SIG-M5 (cell line): ENCODE data around the gene CHMP5.

Experiments used
- DNase-seq: peaks from one replicate; lab custom pipeline; 2025; lab: John Stamatoyannopoulos, UW

Gene CHMP5

DNA sequence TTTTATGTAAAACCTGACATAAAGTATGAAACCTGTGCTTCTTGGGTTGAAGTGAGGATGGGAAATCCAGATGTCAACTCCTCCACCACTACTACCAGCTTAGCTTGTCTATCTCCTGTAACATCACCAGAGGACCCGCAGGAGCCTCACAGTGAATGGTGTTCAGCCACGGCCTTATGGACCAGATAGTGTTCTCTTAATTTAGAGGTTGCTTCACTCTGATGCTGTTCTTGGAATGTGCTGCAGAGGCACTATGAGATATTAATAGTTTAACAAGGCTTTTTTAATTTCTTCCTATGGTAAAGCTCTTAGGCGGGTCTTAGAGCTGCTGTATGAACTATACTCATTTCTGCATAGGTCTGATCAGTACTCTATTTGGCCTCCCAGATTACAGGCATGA is 53.4 kb downstream of the CHMP5 start:
- DNase-seq = no peak

DNA sequence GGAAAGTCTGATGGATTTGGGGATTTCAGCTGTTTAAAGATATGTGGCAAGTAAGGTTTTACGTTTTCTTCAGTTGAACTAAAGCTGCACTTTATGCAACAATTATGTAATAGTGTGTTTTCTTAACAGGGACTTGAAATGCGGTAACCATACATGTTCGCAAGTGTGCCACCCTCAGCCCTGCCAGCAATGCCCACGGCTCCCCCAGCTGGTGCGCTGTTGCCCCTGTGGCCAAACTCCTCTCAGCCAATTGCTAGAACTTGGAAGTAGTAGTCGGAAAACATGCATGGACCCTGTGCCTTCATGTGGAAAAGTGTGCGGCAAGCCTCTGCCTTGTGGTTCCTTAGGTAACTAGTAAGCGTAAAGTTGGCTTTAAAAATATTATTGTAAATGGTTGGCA is 53.9 kb downstream of the CHMP5 start:
- DNase-seq = no peak

GRCh38 chr9:33320230-33320567 is 55.4 kb downstream of the CHMP5 start:
- DNase-seq = no peak

DNA sequence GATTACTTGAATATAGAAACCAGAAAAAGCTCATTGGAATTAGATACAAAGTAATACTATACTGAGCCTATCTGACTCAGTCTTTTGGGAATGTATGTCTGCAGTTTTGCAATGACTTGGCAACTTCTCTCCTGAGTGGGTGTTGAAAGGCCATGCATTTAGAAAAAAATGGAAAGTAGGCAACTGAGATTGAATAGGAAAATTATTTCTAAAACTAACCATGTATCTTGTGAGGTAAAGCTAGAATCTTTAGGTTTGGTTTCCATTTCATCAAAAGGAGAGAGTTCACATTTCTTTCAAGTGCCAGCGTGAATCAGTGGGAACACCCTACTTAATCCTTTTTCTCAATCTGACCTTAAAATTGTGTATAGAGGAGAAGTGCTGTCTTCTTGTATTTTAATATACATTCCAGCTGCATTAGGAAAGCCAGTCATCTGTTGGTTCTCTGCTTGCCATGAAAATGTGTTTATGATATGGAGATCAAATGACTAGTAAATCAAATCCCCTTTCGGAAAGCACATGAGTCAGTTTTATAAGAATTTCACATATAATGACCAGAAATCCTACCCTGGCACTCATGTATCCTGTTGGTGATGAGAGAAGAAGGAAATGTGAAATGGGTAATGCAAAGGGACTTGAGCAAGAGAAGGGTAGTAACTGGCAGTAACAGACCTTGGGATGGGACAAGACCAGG is 55.9 kb downstream of the CHMP5 start:
- DNase-seq = no peak

DNA sequence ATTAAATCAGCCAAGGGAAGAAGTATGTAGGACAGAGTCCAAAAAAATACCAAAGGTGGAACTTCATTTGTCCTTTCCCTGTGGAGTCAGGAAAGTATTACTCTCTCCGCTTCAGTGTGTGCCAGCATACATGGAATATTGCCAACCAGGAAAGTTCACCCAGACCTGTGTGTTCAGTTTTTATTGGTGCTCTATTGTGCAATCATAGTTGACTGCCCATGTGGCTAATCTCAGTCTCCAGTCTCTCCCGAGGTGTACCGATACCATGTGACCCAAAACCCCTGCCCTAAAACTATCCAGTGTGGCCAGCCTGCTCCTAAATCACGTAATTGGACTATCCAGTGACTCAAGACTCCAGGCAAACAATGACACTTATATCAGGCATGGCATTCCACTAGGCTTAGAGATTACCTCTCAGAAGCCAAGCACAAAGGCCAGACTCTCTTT is 64.3 kb downstream of the CHMP5 start:
- DNase-seq = no peak

GRCh38 chr9:33329979-33330378 is 65.1 kb downstream of the CHMP5 start:
- no peak for DNase-seq

DNA sequence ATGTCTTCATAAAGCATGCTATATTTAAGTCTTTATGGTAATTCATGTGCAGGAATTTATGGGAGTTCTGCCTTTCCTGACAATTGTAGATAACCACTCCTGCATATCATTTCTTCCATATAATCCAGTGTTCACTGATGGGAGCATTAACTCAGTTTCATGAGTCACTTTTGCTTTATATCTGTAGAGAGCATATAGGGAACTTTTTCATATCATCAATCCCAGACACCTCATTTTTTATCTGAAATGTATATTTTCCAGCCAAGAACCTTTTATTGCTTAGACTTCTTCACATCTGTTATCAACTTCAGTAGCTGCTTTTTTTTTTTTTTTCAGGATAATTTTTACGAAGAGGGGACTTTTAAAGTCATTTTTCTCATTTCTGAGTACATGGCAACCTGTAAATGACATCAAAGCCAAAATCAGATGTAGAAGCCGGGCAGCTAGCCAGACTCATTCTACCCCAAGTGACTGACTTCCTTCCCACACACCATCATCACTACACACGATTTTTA is 66.6 kb downstream of the CHMP5 start:
- DNase-seq = no peak
